CD4-positive, CD25-positive, alpha-beta regulatory T cell (primary cell): Measurements from ENCODE around the gene XRCC5. TPM values are rescaled to one million over a fixed set of nuclear protein-coding genes. Genes with fewer than 3 reads are reported as not detected.

ENCODE experiments used
- ATAC-seq, 2 donors: fragments of 150-1000 bp; cut with Tn5 transposase; one replicate each; pipeline ENCODE4 v1.10.0; 2021; ENCODE audit warnings: low read depth in 2 of 2, moderate number of reproducible peaks in 2 of 2, moderate library complexity in 1 of 2
- DNase-seq, 3 donors: peaks; one replicate each; pipeline versions ENCODE4 v3.0.0 to v3.0.0-alpha.2; 2012 to 2022; ENCODE audit warnings: mixed read lengths in 1 of 3
- H3K27ac ChIP-seq: one replicate; pipeline ENCODE4 v1.7.0; 2013; ENCODE audit warnings: mild to moderate bottlenecking, low read length; ENCODE audit not compliant: insufficient read depth, poor library complexity, severe bottlenecking
- H3K27me3 ChIP-seq: one replicate; pipeline ENCODE4 v1.7.0; 2013; ENCODE audit warnings: low read length; ENCODE audit not compliant: control insufficient read depth, insufficient read depth
- H3K36me3 ChIP-seq: one replicate; pipeline ENCODE4 v1.7.0; 2013; ENCODE audit warnings: mild to moderate bottlenecking, low read length, moderate library complexity; ENCODE audit not compliant: control insufficient read depth, insufficient read depth
- H3K4me1 ChIP-seq: 2 replicates; pipeline ENCODE4 v1.7.0; 2013; ENCODE audit warnings: mild to moderate bottlenecking, low read length; ENCODE audit not compliant: insufficient read depth, control insufficient read depth, poor library complexity, severe bottlenecking
- H3K4me3 ChIP-seq: one replicate; pipeline ENCODE4 v1.7.0; 2013; ENCODE audit warnings: low read depth, mild to moderate bottlenecking, low read length, moderate library complexity
- H3K9me3 ChIP-seq, 2 experiments: 1 replicate in 1 of 2; 2 replicates in 1 of 2; pipeline ENCODE4 v1.7.0; 2013; ENCODE audit warnings: low read length in 2 of 2, mild to moderate bottlenecking in 1 of 2, moderate library complexity in 1 of 2; ENCODE audit not compliant: control insufficient read depth in 2 of 2
- H3K27ac Mint-ChIP-seq, 3 donors: one replicate each; pipeline ENCODE4 v1.8.0; 2020 to 2022; ENCODE audit warnings: mild to moderate bottlenecking in 3 of 3, mixed read lengths in 3 of 3, moderate library complexity in 2 of 3
- H3K27me3 Mint-ChIP-seq: one replicate; pipeline ENCODE4 v1.8.0; 2022; ENCODE audit warnings: mild to moderate bottlenecking, mixed read lengths
- H3K36me3 Mint-ChIP-seq: one replicate; pipeline ENCODE4 v1.8.0; 2020; ENCODE audit warnings: mixed read lengths
- H3K4me1 Mint-ChIP-seq, 4 donors: one replicate each; pipeline ENCODE4 v1.8.0; 2020 to 2022; ENCODE audit warnings: mixed read lengths in 4 of 4, mild to moderate bottlenecking in 1 of 4
- H3K4me3 Mint-ChIP-seq, 4 donors: one replicate each; pipeline ENCODE4 v1.8.0; 2020 to 2022; ENCODE audit warnings: mild to moderate bottlenecking in 4 of 4, mixed read lengths in 4 of 4, moderate library complexity in 3 of 4
- H3K9me3 Mint-ChIP-seq, 7 donors: one replicate each; pipeline ENCODE4 v1.8.0; 2020 to 2022; ENCODE audit warnings: mixed read lengths in 7 of 7, mild to moderate bottlenecking in 3 of 7, moderate library complexity in 2 of 7
- polyA plus RNA-seq, 4 donors: library from polyadenylated mRNA; unstranded; fragments of 300-500 nt; fragmentation: Illumina TruSeq; gene quantifications; one replicate each; pipeline ENCODE4 v1.2.3, GENCODE V29; 2021
- total RNA-seq: library from RNA; stranded (reverse); gene quantifications from one replicate; pipeline ENCODE4 v1.2.3, GENCODE V29; 2022

Gene XRCC5
- total and polyA plus RNA-seq, 5 donors from 2014 or later: 178 to 336 (median 272) TPM

DNA sequence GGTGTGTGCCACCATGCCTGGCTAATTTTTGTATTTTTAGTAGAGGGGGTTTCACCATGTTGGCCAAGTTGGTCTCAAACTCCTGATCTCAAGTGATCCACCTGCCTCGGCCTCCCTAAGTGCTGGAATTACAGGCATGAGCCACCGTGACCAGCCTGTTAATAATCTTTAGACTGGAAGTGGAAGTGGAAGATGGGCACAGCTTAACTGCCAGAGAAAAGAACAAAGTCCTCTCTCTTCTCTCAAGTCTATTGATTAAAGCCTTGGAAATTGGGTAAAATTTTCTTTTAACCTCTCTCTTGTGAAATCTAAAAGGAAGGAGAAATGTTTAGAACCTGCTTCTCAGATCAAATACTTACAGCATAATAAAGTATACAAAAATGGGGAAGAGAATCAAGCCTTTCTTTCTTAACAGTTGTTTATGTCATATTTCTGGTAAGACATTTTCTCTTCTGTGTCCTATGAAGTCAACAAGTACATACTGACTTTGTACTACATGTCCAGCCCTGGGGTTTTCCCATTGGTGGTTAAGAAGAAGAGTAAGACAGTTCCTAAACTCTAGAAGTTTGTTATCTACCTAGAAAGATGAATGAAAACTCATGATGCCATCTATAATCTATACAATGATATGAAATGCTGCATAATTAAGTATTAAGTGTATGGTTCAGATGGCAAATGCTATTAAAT lies 22.8 kb upstream of the XRCC5 start:
- H3K36me3 Mint-ChIP-seq: peaks cover 20% of the 10 kb centered on the region
- Histone ChIP-seq H3K9me3 (no peaks in the 10 kb centered on the region), H3K4me1 (peaks cover 41% of the 10 kb centered on the region), H3K36me3 (no peaks in the 10 kb centered on the region), H3K4me3 (no peak overlapping the region), H3K27me3 (no peaks in the 10 kb centered on the region), H3K27ac (no peak overlapping the region)
- ATAC-seq (no peak), DNase-seq (no peak)
- no peaks in the 10 kb centered on the region for H3K27me3 Mint-ChIP-seq
- H3K27ac Mint-ChIP-seq: peak overlapping the region; percentile 72 to 93 (median 90)
- peaks cover 37 to 78% (median 61%) of the 10 kb centered on the region in 4 donors for H3K4me1 Mint-ChIP-seq
- H3K4me3 Mint-ChIP-seq: peak overlapping the region; percentile 22 to 75 (median 50)
- no peaks in the 10 kb centered on the region for H3K9me3 Mint-ChIP-seq

DNA sequence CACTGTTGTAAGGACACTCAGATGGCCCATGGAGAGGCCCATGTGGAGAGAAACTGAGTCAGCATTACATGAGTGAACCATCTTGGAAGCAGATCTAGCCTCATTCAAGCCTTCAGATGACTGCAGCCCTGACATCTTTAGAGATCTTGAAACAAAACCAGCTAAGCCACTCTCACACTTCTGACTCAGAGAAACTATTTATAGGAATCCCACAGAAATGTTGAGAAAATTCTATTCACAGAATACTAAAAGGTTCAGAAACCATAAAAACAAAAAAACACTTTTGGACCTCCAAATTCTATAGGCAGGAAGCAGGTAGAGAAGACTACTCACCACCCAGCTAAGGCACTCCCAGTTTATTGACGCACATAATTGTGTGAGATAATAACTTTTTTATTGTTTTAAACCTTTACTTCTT lies 18.8 kb upstream of the XRCC5 start:
- no peaks in the 10 kb centered on the region for H3K27me3 ChIP-seq
- Mint-ChIP-seq H3K36me3 (peaks cover 20% of the 10 kb centered on the region), H3K27me3 (no peaks in the 10 kb centered on the region), H3K4me3 (peak overlapping the region in 1 of 4 donors; percentile 7), H3K9me3 (no peaks in the 10 kb centered on the region), H3K27ac (no peak overlapping the region), H3K4me1 (peaks cover 32 to 61% (median 46%) of the 10 kb centered on the region in 4 donors)
- no peak overlapping the region for H3K4me3 ChIP-seq
- H3K9me3 ChIP-seq: no peaks in the 10 kb centered on the region
- no peaks in the 10 kb centered on the region for H3K36me3 ChIP-seq
- DNase-seq: peak in 1 of 3 donors; percentile 47
- no peak overlapping the region for H3K27ac ChIP-seq
- H3K4me1 ChIP-seq: peaks cover 7% of the 10 kb centered on the region
- ATAC-seq: peak in 1 of 2 donors; percentile 48

DNA sequence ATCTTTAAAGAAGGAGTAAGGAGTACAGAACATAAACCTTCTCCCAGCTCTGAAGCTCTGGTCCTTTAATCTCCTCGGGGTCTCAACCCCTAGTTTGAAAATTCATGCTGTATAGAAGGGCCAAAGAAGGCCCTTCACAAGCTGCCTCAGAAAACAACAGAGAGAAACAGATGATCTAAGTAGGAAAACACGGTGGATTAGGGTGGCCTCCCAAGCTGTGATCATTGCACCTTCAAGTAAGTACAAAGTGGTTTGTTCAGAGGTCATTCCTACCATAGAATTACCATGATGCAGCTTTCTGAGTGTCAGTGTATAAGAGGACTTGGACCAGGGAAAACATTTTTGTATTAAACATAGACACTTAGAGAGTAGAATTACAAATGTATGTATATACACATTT lies 16.5 kb upstream of the XRCC5 start:
- Histone ChIP-seq H3K4me3 (no peak overlapping the region), H3K36me3 (peaks cover 6% of the 10 kb centered on the region), H3K27me3 (no peaks in the 10 kb centered on the region), H3K4me1 (no peaks in the 10 kb centered on the region), H3K9me3 (no peaks in the 10 kb centered on the region), H3K27ac (no peak overlapping the region)
- peaks cover 25% of the 10 kb centered on the region for H3K36me3 Mint-ChIP-seq
- DNase-seq: no peak
- peaks cover 26 to 39% (median 31%) of the 10 kb centered on the region in 4 donors for H3K4me1 Mint-ChIP-seq
- H3K4me3 Mint-ChIP-seq: no peak overlapping the region
- no peaks in the 10 kb centered on the region for H3K27me3 Mint-ChIP-seq
- no peaks in the 10 kb centered on the region for H3K9me3 Mint-ChIP-seq
- no peak for ATAC-seq
- peak overlapping the region in 2 of 3 donors; percentile 3 to 39 for H3K27ac Mint-ChIP-seq

DNA sequence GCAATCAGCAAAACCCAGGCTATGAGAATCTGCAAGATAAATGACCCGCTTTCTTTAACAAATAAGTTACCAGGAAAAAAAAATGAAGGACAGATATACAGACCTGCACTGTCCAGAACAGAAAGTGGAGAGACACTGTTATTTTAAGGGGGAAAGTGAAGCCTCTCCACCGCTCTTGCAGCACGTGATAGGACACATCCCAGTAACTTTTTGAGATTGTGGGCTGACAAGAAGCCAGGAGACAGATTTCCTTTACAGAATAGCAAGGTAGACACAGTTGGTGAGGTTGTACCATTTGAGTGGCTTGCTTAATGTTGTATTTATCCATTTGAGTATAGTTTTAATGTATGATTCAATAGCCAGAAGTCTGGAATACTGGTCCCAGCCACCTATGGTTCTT lies 14.4 kb upstream of the XRCC5 start:
- no peaks in the 10 kb centered on the region for H3K9me3 Mint-ChIP-seq
- Histone ChIP-seq H3K27me3 (no peaks in the 10 kb centered on the region), H3K4me3 (no peak overlapping the region), H3K36me3 (peaks cover 10% of the 10 kb centered on the region), H3K4me1 (no peaks in the 10 kb centered on the region), H3K27ac (no peak overlapping the region), H3K9me3 (no peaks in the 10 kb centered on the region)
- ATAC-seq (no peak), DNase-seq (no peak)
- H3K36me3 Mint-ChIP-seq: peaks cover 22% of the 10 kb centered on the region
- H3K27ac Mint-ChIP-seq: no peak overlapping the region
- H3K27me3 Mint-ChIP-seq: no peaks in the 10 kb centered on the region
- H3K4me1 Mint-ChIP-seq: peaks cover 18 to 33% (median 24%) of the 10 kb centered on the region in 4 donors
- no peak overlapping the region for H3K4me3 Mint-ChIP-seq

DNA sequence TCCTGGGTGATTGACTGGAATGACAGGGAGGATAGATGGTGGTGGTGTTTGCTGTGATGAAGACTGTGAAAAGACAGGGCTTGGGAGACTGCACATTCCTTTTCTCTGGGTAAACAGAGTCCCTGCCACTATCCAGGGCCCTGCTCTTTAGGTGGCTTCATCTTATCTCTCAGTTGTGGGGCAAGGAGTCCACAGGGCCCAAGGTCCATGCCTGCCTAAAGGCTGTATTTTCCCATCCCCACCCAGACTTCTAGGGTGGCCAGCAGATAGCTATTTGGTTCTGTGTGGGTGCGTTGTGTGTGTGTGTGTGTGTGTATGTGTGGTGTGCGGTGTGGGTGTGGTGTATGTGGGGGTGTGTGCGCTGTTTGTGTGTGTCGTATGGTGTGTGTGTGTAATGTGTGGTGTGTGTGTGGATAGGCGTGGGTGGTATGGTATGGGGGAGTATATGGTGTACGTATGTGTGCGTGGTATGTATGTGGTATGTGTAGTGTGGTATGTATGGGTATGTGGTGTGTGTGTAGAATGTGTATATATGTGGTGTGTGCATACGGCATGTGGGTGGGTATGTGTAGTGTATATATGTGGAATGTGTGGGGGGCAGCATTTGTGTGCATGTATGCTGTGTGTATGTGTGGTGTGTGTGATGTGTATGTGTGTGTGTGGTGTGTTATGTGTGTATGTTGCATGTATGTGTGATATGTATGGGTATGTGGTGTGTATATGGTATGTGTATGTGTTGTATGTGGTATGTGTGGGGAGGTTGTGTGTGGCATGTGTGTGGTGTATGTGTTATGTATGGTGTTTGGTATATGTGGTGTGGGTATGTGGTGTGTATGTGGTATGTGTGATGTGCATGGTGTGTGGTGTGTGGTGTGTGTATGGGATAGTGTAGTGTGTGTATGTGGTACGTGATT lies 10.5 kb upstream of the XRCC5 start:
- Histone ChIP-seq H3K27me3 (no peaks in the 10 kb centered on the region), H3K4me1 (no peaks in the 10 kb centered on the region), H3K36me3 (peaks cover 33% of the 10 kb centered on the region), H3K4me3 (no peak overlapping the region), H3K27ac (no peak overlapping the region), H3K9me3 (no peaks in the 10 kb centered on the region)
- ATAC-seq (no peak), DNase-seq (no peak)
- Mint-ChIP-seq H3K4me1 (peaks cover 5 to 8% (median 6%) of the 10 kb centered on the region in 4 donors), H3K4me3 (no peak overlapping the region), H3K27me3 (no peaks in the 10 kb centered on the region), H3K36me3 (peaks cover 35% of the 10 kb centered on the region), H3K9me3 (no peaks in the 10 kb centered on the region), H3K27ac (no peak overlapping the region)

DNA sequence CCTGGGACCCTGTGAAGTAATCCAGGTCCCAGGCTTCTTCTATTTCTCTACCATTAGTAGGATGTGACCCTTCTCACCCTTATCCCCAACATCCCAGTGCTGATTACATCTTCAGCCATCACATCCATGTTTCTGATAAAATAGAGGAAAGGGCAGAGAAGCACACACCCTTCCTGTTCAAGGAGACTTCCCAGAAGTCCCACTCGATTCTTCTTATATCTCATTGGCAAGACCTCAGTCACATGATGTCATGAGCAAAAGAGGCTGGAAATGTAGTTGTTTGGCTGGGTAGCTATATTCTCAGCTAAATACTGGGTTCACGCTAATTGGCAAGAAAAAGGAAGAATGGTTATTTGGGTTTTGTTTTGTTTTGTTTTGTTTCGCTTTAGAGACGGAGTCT lies 8.0 kb upstream of the XRCC5 start:
- no peak for ATAC-seq
- no peak overlapping the region for H3K27ac Mint-ChIP-seq
- H3K4me3 ChIP-seq: no peak overlapping the region
- H3K4me1 Mint-ChIP-seq: peaks cover 0 to 2% (median 0%) of the 10 kb centered on the region in 4 donors
- no peaks in the 10 kb centered on the region for H3K9me3 ChIP-seq
- no peak overlapping the region for H3K27ac ChIP-seq
- H3K27me3 ChIP-seq: no peaks in the 10 kb centered on the region
- H3K36me3 ChIP-seq: peaks cover 32% of the 10 kb centered on the region
- no peaks in the 10 kb centered on the region for H3K4me1 ChIP-seq
- no peak for DNase-seq
- H3K36me3 Mint-ChIP-seq: peaks cover 30% of the 10 kb centered on the region
- no peaks in the 10 kb centered on the region for H3K9me3 Mint-ChIP-seq
- H3K4me3 Mint-ChIP-seq: no peak overlapping the region
- H3K27me3 Mint-ChIP-seq: no peaks in the 10 kb centered on the region

DNA sequence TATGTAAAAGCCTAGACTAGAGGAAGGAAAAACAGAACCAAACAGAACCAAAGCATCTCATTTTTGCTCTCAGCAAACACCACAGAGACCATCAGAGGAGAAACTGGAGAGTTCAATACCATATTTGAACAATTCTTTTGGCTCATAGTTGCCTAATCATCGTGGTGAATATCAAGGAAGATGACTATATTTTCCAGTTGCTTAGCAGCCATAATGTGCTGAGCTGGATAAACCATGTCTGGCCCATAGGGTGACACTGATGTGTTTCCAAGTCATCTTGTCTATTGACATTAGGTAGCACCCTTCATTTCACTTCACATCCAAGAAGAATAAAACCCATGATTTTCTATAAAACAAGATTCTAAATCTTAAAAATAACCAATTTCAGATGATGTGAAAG lies 5.9 kb upstream of the XRCC5 start:
- Histone ChIP-seq H3K27me3 (no peaks in the 10 kb centered on the region), H3K4me1 (no peaks in the 10 kb centered on the region), H3K9me3 (no peaks in the 10 kb centered on the region), H3K27ac (no peak overlapping the region), H3K4me3 (no peak overlapping the region), H3K36me3 (peaks cover 27% of the 10 kb centered on the region)
- Mint-ChIP-seq H3K36me3 (peaks cover 27% of the 10 kb centered on the region), H3K4me1 (peaks cover 0 to 2% (median 0%) of the 10 kb centered on the region in 4 donors), H3K4me3 (peak overlapping the region in 1 of 4 donors; percentile 37), H3K27me3 (no peaks in the 10 kb centered on the region), H3K27ac (no peak overlapping the region), H3K9me3 (no peaks in the 10 kb centered on the region)
- ATAC-seq (no peak), DNase-seq (no peak)
